ENCODE results near the gene DNAH10. TPM values are rescaled to one million over a fixed set of nuclear protein-coding genes. Genes with fewer than 3 reads are reported as not detected.
"Not testable (repeated sequence)": the region's sequence is repeated elsewhere in the genome, so short reads cannot be mapped to it uniquely, and the experiment has no call there.

The DNAH10 gene
- total RNA-seq, 1 donor from 2014 or later = not detected

DNA sequence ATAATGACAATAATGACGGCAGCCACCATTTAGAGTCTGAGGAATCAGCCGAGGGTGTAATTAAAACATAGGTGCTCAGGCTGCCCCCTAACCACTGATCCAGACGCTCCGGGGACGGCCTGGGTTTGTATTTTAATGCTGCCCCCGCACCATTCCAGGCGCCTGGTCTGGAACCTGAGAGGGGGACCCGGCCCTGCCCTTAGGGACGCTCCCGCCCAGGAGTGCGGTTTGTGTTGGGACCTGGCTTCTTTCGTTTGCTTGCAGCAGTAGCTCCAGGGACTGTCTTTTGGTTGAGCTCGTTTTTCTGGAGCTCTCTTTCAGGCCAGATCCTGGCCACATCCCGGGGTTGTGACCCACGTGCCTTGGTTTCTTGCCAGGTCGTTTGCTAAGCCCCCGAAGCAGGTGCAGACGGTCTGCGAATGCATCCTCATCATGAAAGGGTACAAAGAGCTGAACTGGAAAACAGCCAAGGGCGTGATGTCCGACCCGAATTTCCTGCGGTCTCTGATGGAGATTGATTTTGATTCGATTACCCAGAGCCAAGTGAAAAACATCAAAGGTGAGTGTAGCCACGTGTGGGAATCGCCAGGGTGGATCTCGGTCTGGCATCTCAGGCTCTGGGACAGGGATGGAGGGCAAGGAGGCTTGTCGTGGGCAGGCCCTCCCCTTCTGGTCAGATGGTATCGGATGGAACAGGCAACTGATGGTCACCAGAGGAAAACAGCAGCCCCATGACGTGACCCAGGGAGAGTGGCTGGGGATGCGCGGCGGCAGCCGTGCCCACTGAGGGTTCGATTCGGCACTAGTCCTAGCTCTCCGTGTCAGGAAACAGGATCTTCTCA lies 147.0 kb downstream of the DNAH10 start:
- H3K27me3 ChIP-seq = no peaks in the 10 kb centered on the region
- no peaks in the 10 kb centered on the region for H3K9me3 ChIP-seq
- intact Hi-C loops (cut with DNase I) = no loop called here
- TF ChIP-seq, protein P1, sequence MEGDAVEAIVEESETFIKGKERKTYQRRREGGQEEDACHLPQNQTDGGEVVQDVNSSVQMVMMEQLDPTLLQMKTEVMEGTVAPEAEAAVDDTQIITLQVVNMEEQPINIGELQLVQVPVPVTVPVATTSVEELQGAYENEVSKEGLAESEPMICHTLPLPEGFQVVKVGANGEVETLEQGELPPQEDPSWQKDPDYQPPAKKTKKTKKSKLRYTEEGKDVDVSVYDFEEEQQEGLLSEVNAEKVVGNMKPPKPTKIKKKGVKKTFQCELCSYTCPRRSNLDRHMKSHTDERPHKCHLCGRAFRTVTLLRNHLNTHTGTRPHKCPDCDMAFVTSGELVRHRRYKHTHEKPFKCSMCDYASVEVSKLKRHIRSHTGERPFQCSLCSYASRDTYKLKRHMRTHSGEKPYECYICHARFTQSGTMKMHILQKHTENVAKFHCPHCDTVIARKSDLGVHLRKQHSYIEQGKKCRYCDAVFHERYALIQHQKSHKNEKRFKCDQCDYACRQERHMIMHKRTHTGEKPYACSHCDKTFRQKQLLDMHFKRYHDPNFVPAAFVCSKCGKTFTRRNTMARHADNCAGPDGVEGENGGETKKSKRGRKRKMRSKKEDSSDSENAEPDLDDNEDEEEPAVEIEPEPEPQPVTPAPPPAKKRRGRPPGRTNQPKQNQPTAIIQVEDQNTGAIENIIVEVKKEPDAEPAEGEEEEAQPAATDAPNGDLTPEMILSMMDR (IDR thresholded peaks at IDR 0.05) = no peak
- DNase-seq (ENCODE audit: low spot score in 2 of 2) = no peak
- H3K4me1 ChIP-seq = no peaks in the 10 kb centered on the region
- no peak overlapping the region for H3K4me3 ChIP-seq
- no peak overlapping the region for H3K27ac ChIP-seq
- no peaks in the 10 kb centered on the region for H3K36me3 ChIP-seq

DNA sequence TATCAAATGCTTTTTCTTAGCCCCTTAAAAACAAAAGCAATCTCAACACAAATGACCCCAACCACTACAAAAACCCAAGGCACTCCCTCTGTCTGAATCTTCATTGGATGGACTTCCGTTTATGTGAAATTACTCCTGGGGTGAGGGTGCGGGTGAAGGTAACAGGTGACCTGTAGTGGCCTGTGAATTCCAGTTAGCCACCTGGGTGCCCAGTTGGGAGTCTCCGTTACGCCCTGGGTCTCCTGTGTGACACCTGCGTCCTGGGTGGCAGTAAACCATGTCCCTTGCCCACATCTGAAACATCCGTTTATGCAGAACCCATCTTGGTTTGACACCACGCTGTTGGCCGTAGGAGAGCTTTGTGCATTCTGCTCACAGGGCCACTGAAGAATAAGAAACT lies 148.0 kb downstream of the DNAH10 start:
- no peaks in the 10 kb centered on the region for H3K9me3 ChIP-seq
- H3K27me3 ChIP-seq = no peaks in the 10 kb centered on the region
- no peaks in the 10 kb centered on the region for H3K36me3 ChIP-seq
- H3K4me3 ChIP-seq = no peak overlapping the region
- DNase-seq (ENCODE audit: low spot score in 2 of 2) = no peak
- no peak overlapping the region for H3K27ac ChIP-seq
- TF ChIP-seq, protein P1 (IDR thresholded peaks at IDR 0.05) = no peak
- intact Hi-C loops (cut with DNase I) = no loop called here
- no peaks in the 10 kb centered on the region for H3K4me1 ChIP-seq

DNA sequence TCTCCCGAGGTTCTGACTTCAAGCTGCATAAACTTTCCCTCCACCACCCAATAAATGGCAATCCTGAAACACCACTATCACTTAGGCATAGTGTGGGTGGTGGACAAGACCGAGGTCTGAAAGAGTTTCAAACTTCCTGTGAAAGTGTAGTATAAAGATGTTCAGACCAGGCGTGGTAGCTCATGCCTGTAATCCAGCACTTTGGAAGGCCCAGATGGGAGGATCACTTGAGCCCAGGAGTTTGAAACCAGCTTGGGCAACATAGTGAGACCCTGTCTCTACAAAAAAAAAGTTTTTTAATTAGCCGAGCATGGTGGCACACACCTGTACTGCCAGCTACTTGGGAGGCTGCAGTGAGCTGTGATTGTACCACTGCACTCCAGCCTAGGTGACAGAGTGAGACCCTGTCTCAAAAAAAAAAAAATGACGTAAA lies 148.7 kb downstream of the DNAH10 start:
- no peak for DNase-seq (ENCODE audit: low spot score in 2 of 2)
- TF ChIP-seq, protein P1 (IDR thresholded peaks at IDR 0.05) = no peak
- no peak overlapping the region for H3K27ac ChIP-seq
- intact Hi-C loops (cut with DNase I) = no loop called here
- no peaks in the 10 kb centered on the region for H3K9me3 ChIP-seq
- H3K27me3 ChIP-seq = no peaks in the 10 kb centered on the region
- no peaks in the 10 kb centered on the region for H3K36me3 ChIP-seq
- no peak overlapping the region for H3K4me3 ChIP-seq
- H3K4me1 ChIP-seq = no peaks in the 10 kb centered on the region

DNA sequence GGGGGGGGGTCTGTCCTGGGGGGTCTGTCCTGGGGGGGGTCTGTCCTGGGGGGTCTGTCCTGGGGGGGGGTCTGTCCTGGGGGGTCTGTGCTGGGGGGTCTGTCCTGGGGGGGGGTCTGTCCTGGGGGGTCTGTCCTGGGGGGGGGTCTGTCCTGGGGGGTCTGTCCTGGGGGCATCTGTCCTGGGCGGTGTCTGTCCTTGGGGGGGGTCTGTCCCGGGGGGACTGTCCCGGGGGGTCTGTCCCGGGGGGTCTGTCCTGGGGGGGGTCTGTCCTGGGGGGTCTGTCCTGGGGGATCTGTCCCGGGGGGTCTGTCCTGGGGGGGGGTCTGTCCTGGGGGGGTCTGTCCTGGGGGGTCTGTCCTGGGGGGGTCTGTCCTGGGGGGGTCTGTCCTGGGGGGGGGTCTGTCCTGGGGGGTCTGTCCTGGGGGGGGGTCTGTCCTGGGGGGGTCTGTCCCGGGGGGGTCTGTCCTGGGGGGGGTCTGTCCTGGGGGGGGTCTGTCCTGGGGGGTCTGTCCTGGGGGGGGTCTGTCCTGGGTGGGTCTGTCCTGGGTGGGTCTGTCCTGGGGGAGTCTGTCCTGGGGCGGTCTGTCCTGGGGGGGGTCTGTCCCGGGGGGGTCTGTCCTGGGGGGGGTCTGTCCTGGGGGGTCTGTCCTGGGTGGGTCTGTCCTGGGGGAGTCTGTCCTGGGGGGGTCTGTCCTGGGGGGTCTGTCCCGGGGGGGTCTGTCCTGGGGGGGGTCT lies 149.7 kb downstream of the DNAH10 start:
- DNase-seq (ENCODE audit: low spot score in 2 of 2); H3K27me3 ChIP-seq; intact Hi-C loops (cut with DNase I): not testable (repeated sequence)

DNA sequence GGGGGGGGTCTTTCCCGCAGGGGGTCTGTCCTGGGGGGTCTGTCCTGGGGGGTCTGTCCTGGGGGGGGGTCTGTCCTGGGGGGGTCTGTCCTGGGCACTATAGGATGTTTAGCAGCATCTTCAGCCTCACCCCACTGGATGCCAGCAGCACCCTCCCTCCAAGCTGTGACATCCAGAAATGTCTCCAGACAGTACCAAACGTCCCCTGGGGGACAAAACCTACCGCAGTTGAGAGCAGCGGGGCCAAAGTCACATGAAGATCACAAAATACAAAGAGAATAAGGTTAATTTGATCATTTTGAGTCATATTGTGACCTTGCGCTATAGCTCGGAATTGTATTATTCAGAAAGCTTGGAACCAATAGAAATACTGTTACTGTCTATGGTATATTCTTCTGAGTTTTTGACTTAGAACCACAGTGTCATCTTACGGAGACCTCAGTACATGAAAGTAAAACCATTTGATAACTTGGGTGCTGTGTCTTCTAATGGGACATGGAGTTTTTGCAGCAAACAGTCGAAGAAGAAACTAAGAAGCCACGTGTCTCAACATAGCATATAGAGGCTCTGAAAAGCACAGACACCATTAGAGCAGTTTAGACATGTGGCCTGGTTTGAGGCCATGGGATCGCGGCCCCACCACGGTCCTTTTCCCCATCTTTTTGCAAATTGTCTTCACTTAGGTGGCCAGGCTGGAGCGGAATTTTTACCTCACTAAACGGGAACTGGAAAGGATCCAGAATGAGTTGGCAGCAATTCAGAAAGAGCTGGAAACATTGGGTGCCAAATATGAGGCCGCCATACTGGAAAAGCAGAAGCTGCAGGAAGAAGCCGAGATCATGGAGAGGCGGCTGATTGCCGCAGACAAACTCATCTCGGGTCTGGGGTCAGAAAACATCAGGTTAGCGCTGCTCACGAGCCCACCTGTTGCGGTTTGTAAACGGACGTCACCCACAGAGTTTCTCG lies 150.6 kb downstream of the DNAH10 start:
- TF ChIP-seq, protein P1 (IDR thresholded peaks at IDR 0.05) = no peak
- H3K4me1 ChIP-seq = no peaks in the 10 kb centered on the region
- no peak overlapping the region for H3K4me3 ChIP-seq
- no peak for DNase-seq (ENCODE audit: low spot score in 2 of 2)
- H3K36me3 ChIP-seq = no peaks in the 10 kb centered on the region
- intact Hi-C loops (cut with DNase I) = no loop called here
- H3K27me3 ChIP-seq = no peaks in the 10 kb centered on the region
- no peaks in the 10 kb centered on the region for H3K9me3 ChIP-seq
- H3K27ac ChIP-seq = no peak overlapping the region

More for the DNA sequence above, 149.7 kb downstream of the DNAH10 start:
- H3K27ac ChIP-seq, H3K4me3 ChIP-seq, H3K9me3 ChIP-seq, H3K4me1 ChIP-seq, H3K36me3 ChIP-seq: not testable (repeated sequence)
